ENCODE results near the gene NLRX1. TPM values are rescaled to one million over a fixed set of nuclear protein-coding genes. Genes with fewer than 3 reads are reported as not detected.

Gene NLRX1
- total RNA-seq, 1 experiment from 2014 or later = 7.2 TPM

DNA sequence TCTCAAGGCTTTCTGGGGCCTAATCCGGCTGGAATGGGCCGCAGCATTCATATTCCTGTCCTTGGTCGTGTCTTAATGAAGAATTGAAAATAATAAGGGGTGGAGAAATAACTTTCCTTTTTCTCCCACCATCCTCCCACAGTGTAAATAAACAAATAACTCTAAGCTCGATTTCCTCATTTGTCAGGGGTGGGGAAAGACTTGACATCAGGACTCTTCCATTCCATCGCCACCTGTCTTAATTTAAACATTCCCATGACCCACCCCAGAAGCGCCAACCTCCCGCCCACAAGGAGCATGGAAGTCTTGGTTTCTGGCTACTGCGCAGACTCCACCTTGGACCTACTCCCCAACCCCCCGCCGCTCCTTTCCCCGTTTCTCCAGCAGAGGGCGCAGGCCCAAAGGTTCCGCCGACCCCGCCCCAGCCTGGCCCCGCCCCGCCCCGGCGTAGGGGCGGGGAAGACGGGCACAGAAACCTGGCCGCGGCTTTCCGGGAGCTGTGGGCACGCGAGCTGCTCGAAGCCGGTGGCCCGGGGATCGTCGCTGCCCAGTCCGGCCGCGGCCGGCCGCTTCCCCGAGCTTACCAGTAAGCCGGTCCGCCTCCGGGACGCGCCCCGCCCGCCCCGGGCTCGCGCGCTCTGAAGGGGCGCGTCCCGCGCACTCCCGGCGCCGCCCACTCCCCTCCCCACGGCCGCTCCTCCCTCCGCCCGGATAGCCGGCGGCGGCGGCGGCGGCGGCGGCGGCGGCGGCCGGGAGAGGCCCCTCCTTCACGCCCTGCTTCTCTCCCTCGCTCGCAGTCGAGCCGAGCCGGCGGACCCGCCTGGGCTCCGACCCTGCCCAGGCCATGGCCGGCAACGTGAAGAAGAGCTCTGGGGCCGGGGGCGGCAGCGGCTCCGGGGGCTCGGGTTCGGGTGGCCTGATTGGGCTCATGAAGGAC is 37.3 kb downstream of the NLRX1 start, which contains the start of gene CBL:
TSS of gene CBL (plus strand) at position 766 of the 937 bp plus-strand sequence. CDS start at position 845, 79 bp downstream.
- ChIA-PET CTCF (interaction anchor here (0.6 to 2.4 kb wide), 42 partner anchors 10 to 702 kb away, joined by 3 to 28 read pairs (median 6); partner anchors contain the start of genes C2CD2L, DPAGT1, HINFP and HMBS), POLR2A (interaction anchor here (0.6 to 2.2 kb wide), 12 partner anchors 77 to 155 kb away, joined by 3 to 18 read pairs (median 4); partner anchors contain the start of genes C2CD2L, DPAGT1, HINFP and HMBS)
- DNase-seq = peak; percentile 98 to 99
- Histone ChIP-seq H3K27me3 (replicated peaks; ENCODE audit: control insufficient read depth, insufficient read depth, low read length) (no peaks in the 10 kb centered on the region), H3K9me3 (no peaks in the 10 kb centered on the region), H3K4me1 (peaks cover 37% of the 10 kb centered on the region), H3K4me3 (ENCODE audit: low read depth, low read length) (peak within 1 kb of the TSS; percentile 88), H3K36me3 (ENCODE audit: control insufficient read depth, insufficient read depth, low read length) (no peaks in the 10 kb centered on the region)
- H3K4me1 Mint-ChIP-seq (ENCODE audit: low read depth, unreplicated experiment) = peaks cover 32% of the 10 kb centered on the region
- no peaks in the 10 kb centered on the region for H3K9me3 Mint-ChIP-seq (ENCODE audit: unreplicated experiment)
- H3K27ac Mint-ChIP-seq (ENCODE audit: unreplicated experiment) = peak within 1 kb of the TSS; percentile 87
- H3K4me3 Mint-ChIP-seq (ENCODE audit: unreplicated experiment) = peak within 1 kb of the TSS; percentile 92
- no peaks in the 10 kb centered on the region for H3K27me3 Mint-ChIP-seq (ENCODE audit: insufficient read depth, unreplicated experiment)
- BruUV-seq (replicated peaks) = TSS peak; percentile 92
- intact Hi-C loops (cut with micrococcal nuclease; ENCODE audit: unreplicated experiment) = loop anchor here (1.0 to 10.0 kb wide), 3 partner anchors 78 to 168 kb away; partner anchors contain the start of gene MCAM
- H3K36me3 Mint-ChIP-seq (ENCODE audit: insufficient read depth, unreplicated experiment) = no peaks in the 10 kb centered on the region
- TF ChIP-seq, protein P1, sequence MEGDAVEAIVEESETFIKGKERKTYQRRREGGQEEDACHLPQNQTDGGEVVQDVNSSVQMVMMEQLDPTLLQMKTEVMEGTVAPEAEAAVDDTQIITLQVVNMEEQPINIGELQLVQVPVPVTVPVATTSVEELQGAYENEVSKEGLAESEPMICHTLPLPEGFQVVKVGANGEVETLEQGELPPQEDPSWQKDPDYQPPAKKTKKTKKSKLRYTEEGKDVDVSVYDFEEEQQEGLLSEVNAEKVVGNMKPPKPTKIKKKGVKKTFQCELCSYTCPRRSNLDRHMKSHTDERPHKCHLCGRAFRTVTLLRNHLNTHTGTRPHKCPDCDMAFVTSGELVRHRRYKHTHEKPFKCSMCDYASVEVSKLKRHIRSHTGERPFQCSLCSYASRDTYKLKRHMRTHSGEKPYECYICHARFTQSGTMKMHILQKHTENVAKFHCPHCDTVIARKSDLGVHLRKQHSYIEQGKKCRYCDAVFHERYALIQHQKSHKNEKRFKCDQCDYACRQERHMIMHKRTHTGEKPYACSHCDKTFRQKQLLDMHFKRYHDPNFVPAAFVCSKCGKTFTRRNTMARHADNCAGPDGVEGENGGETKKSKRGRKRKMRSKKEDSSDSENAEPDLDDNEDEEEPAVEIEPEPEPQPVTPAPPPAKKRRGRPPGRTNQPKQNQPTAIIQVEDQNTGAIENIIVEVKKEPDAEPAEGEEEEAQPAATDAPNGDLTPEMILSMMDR (IDR thresholded peaks at IDR 0.05; ENCODE audit: insufficient read depth in 1 of 2, low read depth in 1 of 2, low read length in 1 of 2, severe bottlenecking in 1 of 2, unreplicated experiment in 1 of 2) = peak; percentile 98 to 99

DNA sequence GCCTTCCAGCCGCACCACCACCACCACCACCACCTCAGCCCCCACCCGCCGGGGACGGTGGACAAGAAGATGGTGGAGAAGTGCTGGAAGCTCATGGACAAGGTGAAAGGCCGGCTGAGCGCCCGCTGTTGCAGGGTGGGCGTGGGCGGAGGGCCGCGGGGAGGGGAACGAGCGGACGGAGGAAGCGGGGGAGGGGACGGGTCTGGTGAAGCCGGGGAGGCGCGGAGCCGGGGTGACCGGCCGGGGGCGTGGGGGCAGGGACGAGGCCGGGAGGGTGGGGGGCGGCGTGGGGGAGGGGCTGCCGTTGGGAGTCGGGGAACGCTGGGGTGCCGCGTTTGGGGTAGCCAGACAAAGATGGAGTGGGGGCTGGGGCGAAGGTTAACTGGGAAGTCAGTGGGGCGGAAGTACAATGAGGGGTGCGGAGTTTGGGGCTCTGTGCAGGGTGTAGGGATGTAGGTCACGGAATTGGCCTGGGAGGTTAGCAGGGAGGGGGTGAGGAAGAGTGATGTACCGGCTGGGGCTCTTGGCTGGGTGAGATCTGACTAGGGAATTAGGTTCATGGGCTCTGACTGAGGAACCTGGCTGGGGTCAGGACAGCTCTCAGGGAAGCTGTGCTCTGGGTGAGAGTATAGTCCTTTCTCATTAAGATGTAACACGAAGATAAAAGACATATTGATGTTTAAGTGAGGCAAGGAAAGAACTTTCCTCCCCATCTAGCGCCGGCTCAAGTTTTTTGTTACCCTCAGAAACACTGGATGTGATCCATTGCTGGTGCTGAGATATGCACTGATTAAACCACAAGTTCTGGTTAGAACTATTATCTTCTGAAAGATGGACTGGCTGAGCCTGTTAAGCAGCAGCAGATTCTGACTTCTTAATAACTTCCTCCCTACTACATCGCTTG is 38.2 kb downstream of the NLRX1 start:
- Histone ChIP-seq H3K4me1 (peaks cover 32% of the 10 kb centered on the region), H3K9me3 (no peaks in the 10 kb centered on the region), H3K4me3 (ENCODE audit: low read depth, low read length) (peak overlapping the region; percentile 88), H3K36me3 (ENCODE audit: control insufficient read depth, insufficient read depth, low read length) (no peaks in the 10 kb centered on the region), H3K27me3 (replicated peaks; ENCODE audit: control insufficient read depth, insufficient read depth, low read length) (no peaks in the 10 kb centered on the region)
- POLR2A ChIA-PET = interaction anchor here (0.6 to 2.2 kb wide), 12 partner anchors 10 to 151 kb away, joined by 3 to 18 read pairs (median 6); partner anchors contain the start of genes C2CD2L, DPAGT1, HINFP and HMBS
- intact Hi-C loops (cut with micrococcal nuclease; ENCODE audit: unreplicated experiment) = loop anchor here (1.0 to 10.0 kb wide), 2 partner anchors 78 to 108 kb away; partner anchors contain the start of gene MCAM
- H3K27ac Mint-ChIP-seq (ENCODE audit: unreplicated experiment) = peak overlapping the region; percentile 87
- H3K4me3 Mint-ChIP-seq (ENCODE audit: unreplicated experiment) = peak overlapping the region; percentile 92
- peak; percentile 46 to 64 for DNase-seq
- H3K4me1 Mint-ChIP-seq (ENCODE audit: low read depth, unreplicated experiment) = peaks cover 32% of the 10 kb centered on the region
- TSS peak; percentile 42 for BruUV-seq (replicated peaks)
- H3K36me3 Mint-ChIP-seq (ENCODE audit: insufficient read depth, unreplicated experiment) = no peaks in the 10 kb centered on the region
- no peaks in the 10 kb centered on the region for H3K27me3 Mint-ChIP-seq (ENCODE audit: insufficient read depth, unreplicated experiment)
- TF ChIP-seq, protein P1 (IDR thresholded peaks at IDR 0.05; ENCODE audit: insufficient read depth in 1 of 2, low read depth in 1 of 2, low read length in 1 of 2, severe bottlenecking in 1 of 2, unreplicated experiment in 1 of 2) = peak in 1 of 2 experiments; percentile 2
- CTCF ChIA-PET = interaction anchor here (0.6 to 2.4 kb wide), 40 partner anchors 9 to 701 kb away, joined by 3 to 28 read pairs (median 6); partner anchors contain the start of genes C2CD2L, DPAGT1, HINFP and USP2
- no peaks in the 10 kb centered on the region for H3K9me3 Mint-ChIP-seq (ENCODE audit: unreplicated experiment)

Data from Caco-2 (cell line).